Erythroblast (primary cell): ENCODE measurements around the gene KCTD11.

Experiments used
- GATA1 ChIP-seq: IDR thresholded peaks from 2 replicates; pipeline ENCODE4 v1.6.1; 2011; ENCODE audit warnings: low read depth, mild to moderate bottlenecking, control low read depth, low read length, moderate library complexity
- POLR2A ChIP-seq: IDR thresholded peaks from 2 replicates; pipeline ENCODE4 v1.6.1; 2011; ENCODE audit warnings: mild to moderate bottlenecking, low read length

- TF ChIP-seq POLR2A, result no peak
- no peak for TF ChIP-seq GATA1
Measured at GRCh38 chr17:7313890-7314718, 37.9 kb upstream of the KCTD11 start.
